ENCODE data around the gene TTI1. TPM values are rescaled to one million over a fixed set of nuclear protein-coding genes. Genes with fewer than 3 reads are reported as not detected.
"Not testable (repeated sequence)": the region's sequence is repeated elsewhere in the genome, so short reads cannot be mapped to it uniquely, and the experiment has no call there.

The TTI1 gene
- total and polyA plus RNA-seq, 7 donors: 11.4 to 29.7 (median 15.4) TPM

DNA sequence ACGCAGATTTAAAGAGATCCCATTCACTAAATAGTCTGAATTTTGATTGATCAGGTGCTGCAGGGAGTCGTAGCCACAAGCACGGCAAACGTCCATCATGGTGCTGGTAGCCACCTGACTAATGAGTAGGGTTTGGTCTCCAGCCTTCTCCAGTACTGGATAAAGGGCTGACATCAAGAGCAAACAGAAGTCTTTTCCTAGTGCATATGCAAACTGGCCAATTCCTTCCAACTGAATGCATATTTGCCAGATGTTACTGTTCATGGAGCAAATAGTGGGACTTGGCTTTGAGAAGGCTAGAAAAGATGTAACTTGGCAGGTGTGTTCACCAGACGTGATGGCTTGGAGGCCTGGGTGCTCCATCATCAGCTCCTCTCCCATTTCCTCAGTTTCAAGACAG is 21.6 kb downstream of the TTI1 start:
- DNase-seq (no peak), ATAC-seq (no peak)
- 91 to 96% (median 92%) methylated on average over 5 of the region's 5 CpGs for WGBS, 3 donors
- Histone ChIP-seq H3K9me3 (no peaks in the 10 kb centered on the region), H3K4me3 (no peak overlapping the region), H3K36me3 (ENCODE audit: insufficient read depth in 1 of 2, low read depth in 1 of 2) (peaks cover 3 to 41% of the 10 kb centered on the region in 2 donors), H3K4me1 (peaks cover 14% of the 10 kb centered on the region), H3K27me3 (ENCODE audit: insufficient read depth in 3 of 3, low read length in 2 of 3) (no peaks in the 10 kb centered on the region), H3K27ac (no peak overlapping the region)
- intact Hi-C loops (cut with DNase I): no loop called here
- TF ChIP-seq, protein P1, sequence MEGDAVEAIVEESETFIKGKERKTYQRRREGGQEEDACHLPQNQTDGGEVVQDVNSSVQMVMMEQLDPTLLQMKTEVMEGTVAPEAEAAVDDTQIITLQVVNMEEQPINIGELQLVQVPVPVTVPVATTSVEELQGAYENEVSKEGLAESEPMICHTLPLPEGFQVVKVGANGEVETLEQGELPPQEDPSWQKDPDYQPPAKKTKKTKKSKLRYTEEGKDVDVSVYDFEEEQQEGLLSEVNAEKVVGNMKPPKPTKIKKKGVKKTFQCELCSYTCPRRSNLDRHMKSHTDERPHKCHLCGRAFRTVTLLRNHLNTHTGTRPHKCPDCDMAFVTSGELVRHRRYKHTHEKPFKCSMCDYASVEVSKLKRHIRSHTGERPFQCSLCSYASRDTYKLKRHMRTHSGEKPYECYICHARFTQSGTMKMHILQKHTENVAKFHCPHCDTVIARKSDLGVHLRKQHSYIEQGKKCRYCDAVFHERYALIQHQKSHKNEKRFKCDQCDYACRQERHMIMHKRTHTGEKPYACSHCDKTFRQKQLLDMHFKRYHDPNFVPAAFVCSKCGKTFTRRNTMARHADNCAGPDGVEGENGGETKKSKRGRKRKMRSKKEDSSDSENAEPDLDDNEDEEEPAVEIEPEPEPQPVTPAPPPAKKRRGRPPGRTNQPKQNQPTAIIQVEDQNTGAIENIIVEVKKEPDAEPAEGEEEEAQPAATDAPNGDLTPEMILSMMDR (IDR thresholded peaks at IDR 0.05): no peak

DNA sequence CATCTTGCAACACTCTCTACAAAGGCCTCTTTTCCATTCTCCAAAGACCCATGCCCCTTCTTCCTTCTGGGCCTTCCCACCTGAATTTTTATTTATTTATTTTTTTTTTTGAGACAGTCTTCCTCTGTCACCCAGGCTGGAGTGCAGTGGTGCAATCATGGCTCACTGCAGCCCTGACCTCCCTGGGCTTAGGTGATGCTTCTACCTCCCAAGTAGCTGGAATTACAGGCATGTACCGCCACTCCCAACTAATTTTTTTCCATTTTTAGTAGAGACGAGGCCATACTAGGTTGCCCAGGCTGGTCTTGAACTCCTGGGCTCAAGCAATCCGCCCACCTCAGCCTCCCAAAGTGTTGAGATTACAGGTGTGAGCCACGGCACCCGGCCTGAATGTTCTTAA is 23.8 kb downstream of the TTI1 start:
- ATAC-seq; H3K9me3 ChIP-seq; intact Hi-C loops (cut with DNase I); H3K27me3 ChIP-seq (ENCODE audit: insufficient read depth in 3 of 3, low read length in 2 of 3); DNase-seq; H3K4me3 ChIP-seq; H3K27ac ChIP-seq: not testable (repeated sequence)
- Histone ChIP-seq H3K4me1 (peaks cover 14% of the 10 kb centered on the region), H3K36me3 (ENCODE audit: insufficient read depth in 1 of 2, low read depth in 1 of 2) (peaks cover 3 to 41% of the 10 kb centered on the region in 2 donors)
- 94 to 100% (median 95%) methylated on average over 5 of the region's 5 CpGs for WGBS, 3 donors

- DNase-seq (no peak), ATAC-seq (no peak)
- H3K9me3 ChIP-seq: no peaks in the 10 kb centered on the region
- TF ChIP-seq, protein P1 (IDR thresholded peaks at IDR 0.05): no peak
- no peak overlapping the region for H3K27ac ChIP-seq
- peaks cover 14% of the 10 kb centered on the region for H3K4me1 ChIP-seq
- intact Hi-C loops (cut with DNase I): no loop called here
- 92 to 94% (median 92%) methylated on average over 5 of the region's 5 CpGs for WGBS, 3 donors
- peaks cover 3 to 47% of the 10 kb centered on the region in 2 donors for H3K36me3 ChIP-seq (ENCODE audit: insufficient read depth in 1 of 2, low read depth in 1 of 2)
- H3K27me3 ChIP-seq (ENCODE audit: insufficient read depth in 3 of 3, low read length in 2 of 3): no peaks in the 10 kb centered on the region
- no peak overlapping the region for H3K4me3 ChIP-seq
Observed at GRCh38 chr20:38008233-38008944, 24.9 kb downstream of the TTI1 start.

DNA sequence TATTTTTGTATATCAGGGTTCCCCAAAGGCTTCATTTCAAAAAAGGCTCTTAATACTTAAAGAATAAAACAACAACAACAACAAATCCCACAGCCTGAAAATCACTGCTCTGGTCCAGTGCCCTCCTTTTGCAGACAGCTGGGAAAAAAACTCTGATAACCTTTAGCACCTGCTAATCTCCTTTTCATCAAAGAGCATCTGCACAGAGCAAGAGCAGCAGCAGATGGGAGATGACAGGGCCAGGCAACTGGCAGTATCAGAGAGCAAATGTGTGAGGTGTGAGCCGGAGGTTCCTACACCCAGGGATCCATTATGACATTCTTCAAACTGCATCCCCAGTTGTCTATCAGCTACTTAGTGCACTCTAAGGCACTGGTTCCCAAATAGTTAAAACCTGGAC is 25.7 kb downstream of the TTI1 start:
- DNase-seq (no peak), ATAC-seq (no peak)
- 77 to 86% (median 81%) methylated on average over 1 of the region's 1 CpG for WGBS, 3 donors
- TF ChIP-seq, protein P1 (IDR thresholded peaks at IDR 0.05): no peak
- H3K27ac ChIP-seq: no peak overlapping the region
- peaks cover 6% of the 10 kb centered on the region for H3K4me1 ChIP-seq
- H3K36me3 ChIP-seq (ENCODE audit: insufficient read depth in 1 of 2, low read depth in 1 of 2): peaks cover 3 to 48% of the 10 kb centered on the region in 2 donors
- intact Hi-C loops (cut with DNase I): no loop called here
- H3K4me3 ChIP-seq: no peak overlapping the region
- H3K9me3 ChIP-seq: no peaks in the 10 kb centered on the region
- H3K27me3 ChIP-seq (ENCODE audit: insufficient read depth in 3 of 3, low read length in 2 of 3): no peaks in the 10 kb centered on the region

- no peak for ATAC-seq
- peaks cover 3 to 53% of the 10 kb centered on the region in 2 donors for H3K36me3 ChIP-seq (ENCODE audit: insufficient read depth in 1 of 2, low read depth in 1 of 2)
- 87 to 89% (median 88%) methylated on average over 5 of the region's 5 CpGs for WGBS, 3 donors
Observed at GRCh38 chr20:38005903-38006302, 27.4 kb downstream of the TTI1 start.

More at GRCh38 chr20:38005903-38006302, 27.4 kb downstream of the TTI1 start:
- DNase-seq: no peak
- Histone ChIP-seq H3K9me3 (no peaks in the 10 kb centered on the region), H3K27me3 (ENCODE audit: insufficient read depth in 3 of 3, low read length in 2 of 3) (no peaks in the 10 kb centered on the region), H3K4me1 (no peaks in the 10 kb centered on the region), H3K4me3 (no peak overlapping the region), H3K27ac (no peak overlapping the region)
- intact Hi-C loops (cut with DNase I): no loop called here
- TF ChIP-seq, protein P1 (IDR thresholded peaks at IDR 0.05): no peak
